ENCODE results near the gene REG4.

GRCh38 chr1:119773711-119774241 is 37.5 kb downstream of the REG4 start:
- TF ChIP-seq, protein P1, sequence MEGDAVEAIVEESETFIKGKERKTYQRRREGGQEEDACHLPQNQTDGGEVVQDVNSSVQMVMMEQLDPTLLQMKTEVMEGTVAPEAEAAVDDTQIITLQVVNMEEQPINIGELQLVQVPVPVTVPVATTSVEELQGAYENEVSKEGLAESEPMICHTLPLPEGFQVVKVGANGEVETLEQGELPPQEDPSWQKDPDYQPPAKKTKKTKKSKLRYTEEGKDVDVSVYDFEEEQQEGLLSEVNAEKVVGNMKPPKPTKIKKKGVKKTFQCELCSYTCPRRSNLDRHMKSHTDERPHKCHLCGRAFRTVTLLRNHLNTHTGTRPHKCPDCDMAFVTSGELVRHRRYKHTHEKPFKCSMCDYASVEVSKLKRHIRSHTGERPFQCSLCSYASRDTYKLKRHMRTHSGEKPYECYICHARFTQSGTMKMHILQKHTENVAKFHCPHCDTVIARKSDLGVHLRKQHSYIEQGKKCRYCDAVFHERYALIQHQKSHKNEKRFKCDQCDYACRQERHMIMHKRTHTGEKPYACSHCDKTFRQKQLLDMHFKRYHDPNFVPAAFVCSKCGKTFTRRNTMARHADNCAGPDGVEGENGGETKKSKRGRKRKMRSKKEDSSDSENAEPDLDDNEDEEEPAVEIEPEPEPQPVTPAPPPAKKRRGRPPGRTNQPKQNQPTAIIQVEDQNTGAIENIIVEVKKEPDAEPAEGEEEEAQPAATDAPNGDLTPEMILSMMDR (conservative IDR thresholded peaks at IDR 0.05 in 1 of 2, IDR thresholded peaks at IDR 0.05 in 1 of 2; ENCODE audit: extremely low read depth in 1 of 2, insufficient read depth in 1 of 2, low read depth in 1 of 2, low read length in 2 of 2): no peak
- no peak for TF ChIP-seq EZH2 (IDR thresholded peaks at IDR 0.05; ENCODE audit: borderline replicate concordance, low read length)

Measured in mammary epithelial cell (primary cell).